HCT116 (cell line): ENCODE measurements around the gene ATG9A. TPM values are rescaled to one million over a fixed set of nuclear protein-coding genes. Genes with fewer than 3 reads are reported as not detected.

Experiments
- ATAC-seq: fragments of 200-7000 bp; cut with Tn5 transposase; 2 replicates; pipeline ENCODE4 v1.9.1; 2020; ENCODE audit warnings: mild to moderate bottlenecking, moderate library complexity
- BruUV-seq: library from RNA; stranded (reverse); fragments of 400-500 nt; replicated peaks from 2 replicates; lab custom pipeline; 2021; lab: Mats Ljungman, UMichigan
- CTCF ChIA-PET: fragments of 300-600 bp; sonication (Branson Sonifier 250); formaldehyde crosslinking; loops from one replicate; lab custom pipeline; 2021; ENCODE audit warnings: antibody characterized with exemption; lab: Charles Lee
- POLR2A ChIA-PET: fragments of 300-600, 350-600 bp; sonication (Branson Sonifier 250); formaldehyde crosslinking; loops from one replicate; lab custom pipeline; 2021; ENCODE audit warnings: antibody characterized with exemption; lab: Charles Lee
- RAD21 ChIA-PET, 2 experiments: fragments of 300-600 bp; sonication (Branson Sonifier 250); formaldehyde crosslinking; loops; one replicate each; lab custom pipeline; 2023; ENCODE audit warnings: low total read pairs in 2 of 2; ENCODE audit not compliant: uncharacterized antibody in 2 of 2, unreplicated experiment in 2 of 2, low non-redundant PET in 1 of 2; lab: Charles Lee
- DNase-seq: peaks from one replicate; pipeline ENCODE4 v3.0.0-alpha.2; 2010; ENCODE audit warnings: low read depth, low spot score
- H2AFZ ChIP-seq: fragments of 200-600 bp; shearing (Covaris generic), sonication (generic); 2 replicates; pipeline ENCODE4 v1.6.1; 2017; ENCODE audit warnings: low read depth, mixed run types, mixed read lengths, antibody characterized with exemption, low read length; ENCODE audit not compliant: poor library complexity, severe bottlenecking
- H3K27ac ChIP-seq: 2 replicates; pipeline ENCODE4 v1.5.1; 2012; ENCODE audit warnings: low read depth, low read length
- H3K27me3 ChIP-seq: fragments of 200-600 bp; sonication (generic); 2 replicates; pipeline ENCODE4 v1.6.1; 2016; ENCODE audit warnings: mixed run types, low read length, mixed read lengths; ENCODE audit not compliant: insufficient read depth
- H3K36me3 ChIP-seq, 2 experiments: fragments of 200-500 bp in 1 of 2; fragments of 200-600 bp in 1 of 2; sonication (Bioruptor generic) in 1 of 2; sonication (generic) in 1 of 2; 2 replicates each; pipeline versions ENCODE4 v1.5.1 to v1.6.1; 2014 to 2016; ENCODE audit warnings: low read length in 2 of 2, inconsistent platforms in 1 of 2, mixed read lengths in 1 of 2, mixed run types in 1 of 2; ENCODE audit not compliant: insufficient read depth in 2 of 2, control insufficient read depth in 1 of 2
- H3K4me1 ChIP-seq, 2 experiments: fragments of 200-600 bp in 1 of 2; sonication (generic) in 1 of 2; 2 replicates each; pipeline versions ENCODE4 v1.5.1 to v1.6.1; 2012 to 2017; ENCODE audit warnings: low read length in 2 of 2, inconsistent platforms in 1 of 2, mild to moderate bottlenecking in 1 of 2, mixed read lengths in 1 of 2, mixed run types in 1 of 2, moderate library complexity in 1 of 2; ENCODE audit not compliant: insufficient read depth in 2 of 2, control insufficient read depth in 1 of 2
- H3K4me2 ChIP-seq: fragments of 200-600 bp; sonication (generic); 2 replicates; pipeline ENCODE4 v1.6.1; 2017; ENCODE audit warnings: mixed run types, low read length, mixed read lengths
- H3K4me3 ChIP-seq, 2 experiments: fragments of 200-600 bp in 1 of 2; sonication (generic) in 1 of 2; replicated peaks in 1 of 2; 2 replicates each; pipeline ENCODE4 v1.5.1; 2011 to 2016; ENCODE audit warnings: low read length in 2 of 2, control low read depth in 1 of 2, low read depth in 1 of 2, mild to moderate bottlenecking in 1 of 2, mixed read lengths in 1 of 2, mixed run types in 1 of 2
- H3K79me2 ChIP-seq: fragments of 200-600 bp; sonication (generic); 2 replicates; pipeline ENCODE4 v1.6.1; 2017; ENCODE audit warnings: mild to moderate bottlenecking, mixed run types, low read length, moderate library complexity, mixed read lengths; ENCODE audit not compliant: insufficient read depth
- H3K9ac ChIP-seq: fragments of 200-600 bp; sonication (generic); 2 replicates; pipeline ENCODE4 v1.6.1; 2016; ENCODE audit warnings: low read length, mixed read lengths
- H3K9me2 ChIP-seq: fragments of 200-600 bp; sonication (generic), shearing (Covaris generic); 2 replicates; pipeline ENCODE4 v1.6.1; 2017; ENCODE audit warnings: mixed run types, mild to moderate bottlenecking, moderate library complexity; ENCODE audit not compliant: insufficient read depth
- H3K9me3 ChIP-seq, 2 experiments: fragments of 200-500 bp in 1 of 2; fragments of 200-600 bp in 1 of 2; sonication (Bioruptor generic) in 1 of 2; sonication (generic) in 1 of 2; 2 replicates each; pipeline ENCODE4 v1.6.1; 2014 to 2017; ENCODE audit warnings: low read length in 2 of 2, mixed read lengths in 2 of 2, inconsistent platforms in 1 of 2, low read depth in 1 of 2, mild to moderate bottlenecking in 1 of 2, mixed run types in 1 of 2, moderate library complexity in 1 of 2; ENCODE audit not compliant: control insufficient read depth in 1 of 2, insufficient read depth in 1 of 2
- H4K20me1 ChIP-seq: fragments of 200-600 bp; sonication (generic), shearing (Covaris generic); 2 replicates; pipeline ENCODE4 v1.6.1; 2017; ENCODE audit warnings: mixed run types, mild to moderate bottlenecking, moderate library complexity; ENCODE audit not compliant: insufficient read depth
- EGR1 ChIP-seq: IDR thresholded peaks from 2 replicates; pipeline ENCODE4 v1.6.1; 2012; ENCODE audit warnings: low read depth
- ELF1 ChIP-seq: IDR thresholded peaks from 2 replicates; pipeline ENCODE4 v1.6.1; 2012; ENCODE audit warnings: low read depth, borderline replicate concordance
- EZH2 ChIP-seq: fragments of 200-600 bp; sonication (generic); IDR thresholded peaks from 2 replicates; pipeline ENCODE4 v1.6.1; 2017; ENCODE audit warnings: antibody characterized with exemption, mixed run types
- POLR2A ChIP-seq: IDR thresholded peaks from 2 replicates; pipeline ENCODE4 v1.7.0; 2011; ENCODE audit warnings: borderline replicate concordance; ENCODE audit not compliant: insufficient read depth, insufficient read length; ENCODE audit errors: extremely low read depth
- POLR2AphosphoS5 ChIP-seq: IDR thresholded peaks from 2 replicates; pipeline ENCODE4 v1.6.1; 2011; ENCODE audit warnings: mild to moderate bottlenecking, low read depth, low read length, moderate library complexity
- RAD21 ChIP-seq: IDR thresholded peaks from 2 replicates; pipeline ENCODE4 v1.6.1; 2012; ENCODE audit warnings: low read depth, mild to moderate bottlenecking
- SP1 ChIP-seq: IDR thresholded peaks from 2 replicates; pipeline ENCODE4 v1.6.1; 2012; ENCODE audit warnings: low read depth
- SRF ChIP-seq: IDR thresholded peaks from 2 replicates; pipeline ENCODE4 v1.6.1; 2012; ENCODE audit warnings: low read depth
- TCF7L2 ChIP-seq: IDR thresholded peaks from 2 replicates; pipeline ENCODE4 v1.7.0; 2011; ENCODE audit warnings: borderline replicate concordance, inconsistent platforms; ENCODE audit not compliant: insufficient read depth, insufficient read length; ENCODE audit errors: extremely low read depth
- YY1 ChIP-seq: IDR thresholded peaks from 2 replicates; pipeline ENCODE4 v1.6.1; 2011; ENCODE audit warnings: low read length, low read depth, moderate library complexity, mild to moderate bottlenecking; ENCODE audit not compliant: insufficient replicate concordance; ENCODE audit errors: extremely low read depth
- ZFX ChIP-seq: fragments of 450-650 bp; IDR thresholded peaks from 2 replicates; pipeline ENCODE4 v1.6.1; 2017
- ZNF274 ChIP-seq: fragments of 200-500 bp; sonication (Bioruptor generic); IDR thresholded peaks from 2 replicates; pipeline ENCODE4 v1.6.1; 2014; ENCODE audit warnings: mild to moderate bottlenecking, low read depth, low read length, inconsistent platforms
- intact Hi-C: fragments of 100-400 bp; cut with micrococcal nuclease; formaldehyde crosslinking; loops from 2 replicates; pipeline ENCODE4 v1.10.0; 2022
- total RNA-seq: library from RNA; stranded (reverse); gene quantifications from one replicate; pipeline ENCODE4 v1.2.1, GENCODE V29; 2021; ENCODE audit not compliant: unreplicated experiment
- TF ChIP-seq, protein P1 (sequence below): IDR thresholded peaks from 2 replicates; pipeline ENCODE4 v1.6.1; 2012
- TF ChIP-seq, protein P2 (sequence below): IDR thresholded peaks from 2 replicates; pipeline ENCODE4 v1.6.1; 2012
- TF ChIP-seq, protein P3 (sequence below): IDR thresholded peaks from 2 replicates; pipeline ENCODE4 v1.6.1; 2012; ENCODE audit warnings: low read depth
- TF ChIP-seq, protein P4 (sequence below), 3 experiments: fragments of 200-600 bp in 1 of 3; sonication (generic) in 1 of 3; IDR thresholded peaks in 2 of 3; conservative IDR thresholded peaks in 1 of 3; 2 replicates each; pipeline ENCODE4 v1.5.1; 2012 to 2017; ENCODE audit warnings: low read depth in 2 of 3, low read length in 2 of 3, antibody characterized with exemption in 1 of 3, borderline replicate concordance in 1 of 3, control low read depth in 1 of 3, mild to moderate bottlenecking in 1 of 3, mixed read lengths in 1 of 3, mixed run types in 1 of 3, moderate library complexity in 1 of 3; ENCODE audit not compliant: insufficient read depth in 1 of 3
- TF ChIP-seq, protein P5 (sequence below): IDR thresholded peaks from 2 replicates; pipeline ENCODE4 v1.6.1; 2011; ENCODE audit warnings: mild to moderate bottlenecking, low read length, moderate library complexity; ENCODE audit not compliant: insufficient replicate concordance; ENCODE audit errors: extremely low read depth

ATG9A gene
- total RNA-seq, 1 experiment from 2014 or later, result 51.8 TPM

DNA sequence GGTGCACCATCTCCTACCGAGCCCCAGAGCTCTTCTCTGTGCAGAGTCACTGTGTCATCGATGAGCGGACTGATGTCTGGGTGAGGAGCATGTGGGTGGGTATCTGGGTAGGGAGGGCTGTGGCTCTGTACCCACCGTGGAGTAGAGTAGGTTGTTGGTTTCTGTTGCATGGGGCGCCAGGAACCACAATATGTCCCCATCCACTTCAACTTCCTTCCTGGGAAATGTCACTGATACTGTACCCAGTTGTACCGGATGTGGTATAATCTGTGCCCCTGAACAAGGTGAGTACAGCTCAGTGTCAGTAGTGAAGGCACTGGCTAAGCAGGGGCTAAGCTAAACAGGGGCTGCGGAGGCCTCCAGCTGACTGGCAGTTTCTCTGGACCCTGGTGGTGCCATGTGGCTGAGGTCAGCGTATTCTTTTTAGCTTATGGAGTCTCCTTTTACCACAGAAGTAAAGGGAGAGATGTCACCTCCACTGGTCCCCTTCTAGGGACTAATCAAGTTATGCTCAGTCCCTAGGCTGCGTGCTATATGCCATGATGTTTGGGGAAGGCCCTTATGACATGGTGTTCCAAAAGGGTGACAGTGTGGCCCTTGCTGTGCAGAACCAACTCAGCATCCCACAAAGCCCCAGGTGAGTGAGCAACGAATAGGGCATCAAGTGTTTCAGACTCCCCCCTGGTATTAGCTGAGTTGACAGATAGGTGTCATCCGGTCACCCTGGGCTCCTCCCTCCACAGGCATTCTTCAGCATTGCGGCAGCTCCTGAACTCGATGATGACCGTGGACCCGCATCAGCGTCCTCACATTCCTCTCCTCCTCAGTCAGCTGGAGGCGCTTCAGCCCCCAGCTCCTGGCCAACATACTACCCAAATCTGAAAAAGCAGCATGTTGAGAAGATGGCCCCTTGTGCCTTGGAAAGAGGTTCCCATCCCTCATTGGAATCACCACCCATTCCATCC lies 18.5 kb upstream of the ATG9A start:
- Histone ChIP-seq H4K20me1 (no peaks in the 10 kb centered on the region), H2AFZ (no peak overlapping the region), H3K4me3 (no peak overlapping the region), H3K4me2 (0 out of 2 replicates have a peak overlapping the region, but pooled peaks have one; percentile 69), H3K36me3 (peaks cover 3 to 5% of the 10 kb centered on the region in 2 experiments; a peak in 2 of 4 replicates), H3K9me3 (no peaks in the 10 kb centered on the region), H3K9me2 (no peaks in the 10 kb centered on the region), H3K27ac (no peak overlapping the region), H3K4me1 (peaks cover 29 to 58% of the 10 kb centered on the region in 2 experiments), H3K79me2 (peaks cover 31% of the 10 kb centered on the region; the same call in 1 of the 2 replicates), H3K9ac (no peak overlapping the region), H3K27me3 (no peaks in the 10 kb centered on the region)
- intact Hi-C loops, result no loop called here
- CTCF ChIA-PET, result interaction anchor here (0.6 to 2.8 kb wide), 5 partner anchors 29 to 140 kb away, joined by 3 to 14 read pairs (median 7); partner anchors contain the start of gene DNPEP
- DNase-seq (no peak), ATAC-seq (no peak)
- BruUV-seq, result no TSS peak
- POLR2A ChIA-PET, result no interaction called here
- RAD21 ChIA-PET, result no interaction called here
- no peak for TF ChIP-seq POLR2AphosphoS5
- TF ChIP-seq, protein P1, sequence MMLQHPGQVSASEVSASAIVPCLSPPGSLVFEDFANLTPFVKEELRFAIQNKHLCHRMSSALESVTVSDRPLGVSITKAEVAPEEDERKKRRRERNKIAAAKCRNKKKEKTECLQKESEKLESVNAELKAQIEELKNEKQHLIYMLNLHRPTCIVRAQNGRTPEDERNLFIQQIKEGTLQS, result no peak
- no peak for TF ChIP-seq ELF1
- TF ChIP-seq, protein P2, sequence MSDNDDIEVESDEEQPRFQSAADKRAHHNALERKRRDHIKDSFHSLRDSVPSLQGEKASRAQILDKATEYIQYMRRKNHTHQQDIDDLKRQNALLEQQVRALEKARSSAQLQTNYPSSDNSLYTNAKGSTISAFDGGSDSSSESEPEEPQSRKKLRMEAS, result no peak
- TF ChIP-seq, protein P3, sequence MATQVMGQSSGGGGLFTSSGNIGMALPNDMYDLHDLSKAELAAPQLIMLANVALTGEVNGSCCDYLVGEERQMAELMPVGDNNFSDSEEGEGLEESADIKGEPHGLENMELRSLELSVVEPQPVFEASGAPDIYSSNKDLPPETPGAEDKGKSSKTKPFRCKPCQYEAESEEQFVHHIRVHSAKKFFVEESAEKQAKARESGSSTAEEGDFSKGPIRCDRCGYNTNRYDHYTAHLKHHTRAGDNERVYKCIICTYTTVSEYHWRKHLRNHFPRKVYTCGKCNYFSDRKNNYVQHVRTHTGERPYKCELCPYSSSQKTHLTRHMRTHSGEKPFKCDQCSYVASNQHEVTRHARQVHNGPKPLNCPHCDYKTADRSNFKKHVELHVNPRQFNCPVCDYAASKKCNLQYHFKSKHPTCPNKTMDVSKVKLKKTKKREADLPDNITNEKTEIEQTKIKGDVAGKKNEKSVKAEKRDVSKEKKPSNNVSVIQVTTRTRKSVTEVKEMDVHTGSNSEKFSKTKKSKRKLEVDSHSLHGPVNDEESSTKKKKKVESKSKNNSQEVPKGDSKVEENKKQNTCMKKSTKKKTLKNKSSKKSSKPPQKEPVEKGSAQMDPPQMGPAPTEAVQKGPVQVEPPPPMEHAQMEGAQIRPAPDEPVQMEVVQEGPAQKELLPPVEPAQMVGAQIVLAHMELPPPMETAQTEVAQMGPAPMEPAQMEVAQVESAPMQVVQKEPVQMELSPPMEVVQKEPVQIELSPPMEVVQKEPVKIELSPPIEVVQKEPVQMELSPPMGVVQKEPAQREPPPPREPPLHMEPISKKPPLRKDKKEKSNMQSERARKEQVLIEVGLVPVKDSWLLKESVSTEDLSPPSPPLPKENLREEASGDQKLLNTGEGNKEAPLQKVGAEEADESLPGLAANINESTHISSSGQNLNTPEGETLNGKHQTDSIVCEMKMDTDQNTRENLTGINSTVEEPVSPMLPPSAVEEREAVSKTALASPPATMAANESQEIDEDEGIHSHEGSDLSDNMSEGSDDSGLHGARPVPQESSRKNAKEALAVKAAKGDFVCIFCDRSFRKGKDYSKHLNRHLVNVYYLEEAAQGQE, result no peak
- TF ChIP-seq ZNF274, result no peak
- TF ChIP-seq TCF7L2, result no peak
- TF ChIP-seq EGR1, result no peak
- TF ChIP-seq SRF, result no peak
- no peak for TF ChIP-seq SP1
- no peak for TF ChIP-seq POLR2A
- no peak for TF ChIP-seq EZH2
- TF ChIP-seq RAD21, result no peak
- no peak for TF ChIP-seq ZFX
- TF ChIP-seq YY1, result no peak
- TF ChIP-seq, protein P4, sequence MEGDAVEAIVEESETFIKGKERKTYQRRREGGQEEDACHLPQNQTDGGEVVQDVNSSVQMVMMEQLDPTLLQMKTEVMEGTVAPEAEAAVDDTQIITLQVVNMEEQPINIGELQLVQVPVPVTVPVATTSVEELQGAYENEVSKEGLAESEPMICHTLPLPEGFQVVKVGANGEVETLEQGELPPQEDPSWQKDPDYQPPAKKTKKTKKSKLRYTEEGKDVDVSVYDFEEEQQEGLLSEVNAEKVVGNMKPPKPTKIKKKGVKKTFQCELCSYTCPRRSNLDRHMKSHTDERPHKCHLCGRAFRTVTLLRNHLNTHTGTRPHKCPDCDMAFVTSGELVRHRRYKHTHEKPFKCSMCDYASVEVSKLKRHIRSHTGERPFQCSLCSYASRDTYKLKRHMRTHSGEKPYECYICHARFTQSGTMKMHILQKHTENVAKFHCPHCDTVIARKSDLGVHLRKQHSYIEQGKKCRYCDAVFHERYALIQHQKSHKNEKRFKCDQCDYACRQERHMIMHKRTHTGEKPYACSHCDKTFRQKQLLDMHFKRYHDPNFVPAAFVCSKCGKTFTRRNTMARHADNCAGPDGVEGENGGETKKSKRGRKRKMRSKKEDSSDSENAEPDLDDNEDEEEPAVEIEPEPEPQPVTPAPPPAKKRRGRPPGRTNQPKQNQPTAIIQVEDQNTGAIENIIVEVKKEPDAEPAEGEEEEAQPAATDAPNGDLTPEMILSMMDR (IDR thresholded peaks at IDR 0.05 in 2 of 3, conservative IDR thresholded peaks at IDR 0.05 in 1 of 3; ENCODE audit: borderline replicate concordance in 1 of 3, insufficient read depth in 1 of 3, low read depth in 2 of 3, low read length in 2 of 3), result no peak
- TF ChIP-seq, protein P5, sequence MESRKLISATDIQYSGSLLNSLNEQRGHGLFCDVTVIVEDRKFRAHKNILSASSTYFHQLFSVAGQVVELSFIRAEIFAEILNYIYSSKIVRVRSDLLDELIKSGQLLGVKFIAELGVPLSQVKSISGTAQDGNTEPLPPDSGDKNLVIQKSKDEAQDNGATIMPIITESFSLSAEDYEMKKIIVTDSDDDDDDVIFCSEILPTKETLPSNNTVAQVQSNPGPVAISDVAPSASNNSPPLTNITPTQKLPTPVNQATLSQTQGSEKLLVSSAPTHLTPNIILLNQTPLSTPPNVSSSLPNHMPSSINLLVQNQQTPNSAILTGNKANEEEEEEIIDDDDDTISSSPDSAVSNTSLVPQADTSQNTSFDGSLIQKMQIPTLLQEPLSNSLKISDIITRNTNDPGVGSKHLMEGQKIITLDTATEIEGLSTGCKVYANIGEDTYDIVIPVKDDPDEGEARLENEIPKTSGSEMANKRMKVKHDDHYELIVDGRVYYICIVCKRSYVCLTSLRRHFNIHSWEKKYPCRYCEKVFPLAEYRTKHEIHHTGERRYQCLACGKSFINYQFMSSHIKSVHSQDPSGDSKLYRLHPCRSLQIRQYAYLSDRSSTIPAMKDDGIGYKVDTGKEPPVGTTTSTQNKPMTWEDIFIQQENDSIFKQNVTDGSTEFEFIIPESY, result no peak
